Measurements from ENCODE around the gene FBLN7. TPM values are rescaled to one million over a fixed set of nuclear protein-coding genes. Genes with fewer than 3 reads are reported as not detected.
A peak's percentile ranks its signal among the peaks of the same experiment; 100 is the strongest.

FBLN7 gene
- total RNA-seq, 4 donors from 2014 or later = 2.5 to 5.8 (median 4.0) TPM

- H3K27me3 ChIP-seq = no peaks in the 10 kb centered on the region
- no peaks in the 10 kb centered on the region for H3K36me3 ChIP-seq
- no peak overlapping the region for H3K4me3 ChIP-seq
- WGBS = 60% methylated on average over 2 of the region's 5 CpGs
- H3K9me3 ChIP-seq = no peaks in the 10 kb centered on the region
- H3K27ac ChIP-seq = no peak overlapping the region
- TF ChIP-seq EP300 (IDR thresholded peaks at IDR 0.05) (no peak), POLR2AphosphoS5 (IDR thresholded peaks at IDR 0.05) (no peak), POLR2A (IDR thresholded peaks at IDR 0.05) (no peak)
- TF ChIP-seq, protein P1, sequence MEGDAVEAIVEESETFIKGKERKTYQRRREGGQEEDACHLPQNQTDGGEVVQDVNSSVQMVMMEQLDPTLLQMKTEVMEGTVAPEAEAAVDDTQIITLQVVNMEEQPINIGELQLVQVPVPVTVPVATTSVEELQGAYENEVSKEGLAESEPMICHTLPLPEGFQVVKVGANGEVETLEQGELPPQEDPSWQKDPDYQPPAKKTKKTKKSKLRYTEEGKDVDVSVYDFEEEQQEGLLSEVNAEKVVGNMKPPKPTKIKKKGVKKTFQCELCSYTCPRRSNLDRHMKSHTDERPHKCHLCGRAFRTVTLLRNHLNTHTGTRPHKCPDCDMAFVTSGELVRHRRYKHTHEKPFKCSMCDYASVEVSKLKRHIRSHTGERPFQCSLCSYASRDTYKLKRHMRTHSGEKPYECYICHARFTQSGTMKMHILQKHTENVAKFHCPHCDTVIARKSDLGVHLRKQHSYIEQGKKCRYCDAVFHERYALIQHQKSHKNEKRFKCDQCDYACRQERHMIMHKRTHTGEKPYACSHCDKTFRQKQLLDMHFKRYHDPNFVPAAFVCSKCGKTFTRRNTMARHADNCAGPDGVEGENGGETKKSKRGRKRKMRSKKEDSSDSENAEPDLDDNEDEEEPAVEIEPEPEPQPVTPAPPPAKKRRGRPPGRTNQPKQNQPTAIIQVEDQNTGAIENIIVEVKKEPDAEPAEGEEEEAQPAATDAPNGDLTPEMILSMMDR (IDR thresholded peaks at IDR 0.05) = no peak
- DNase-seq (ENCODE audit: low spot score in 2 of 2) = peak in 1 of 2 donors; percentile 44
- peaks cover 8% of the 10 kb centered on the region for H3K4me1 ChIP-seq
Measured at GRCh38 chr2:112149194-112149593, 11.0 kb downstream of the FBLN7 start.

DNA sequence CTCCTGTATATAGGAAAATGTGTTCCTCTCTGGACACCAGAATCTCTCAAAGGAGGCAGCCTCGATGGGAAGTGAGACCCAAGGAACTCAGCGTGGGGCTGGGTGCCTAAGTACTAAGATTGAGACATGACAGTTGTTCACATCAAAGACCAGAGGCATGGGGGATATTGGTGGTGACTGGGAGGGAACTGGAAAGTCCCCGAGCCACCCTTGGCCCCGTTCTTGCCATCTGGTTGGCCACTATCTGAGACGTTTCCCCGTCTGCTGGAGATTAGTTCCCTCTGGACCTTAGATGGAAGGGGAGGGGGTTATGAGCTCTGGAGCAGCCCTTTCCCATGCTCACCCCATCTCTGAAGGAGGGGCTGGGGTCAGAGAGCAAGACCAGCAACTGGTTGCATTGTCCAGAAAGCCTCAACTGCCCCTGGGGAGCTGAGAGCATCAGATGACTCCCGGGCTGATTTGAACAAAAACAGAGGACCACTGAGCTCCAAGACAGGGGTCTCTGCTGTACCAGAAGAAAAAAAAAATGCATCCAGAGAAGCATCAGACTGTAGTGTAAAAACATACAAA, 11.8 kb downstream of the FBLN7 start:
- TF ChIP-seq EP300 (IDR thresholded peaks at IDR 0.05) = no peak
- TF ChIP-seq POLR2A (IDR thresholded peaks at IDR 0.05) = no peak
- TF ChIP-seq POLR2AphosphoS5 (IDR thresholded peaks at IDR 0.05) = no peak
- TF ChIP-seq, protein P1 (IDR thresholded peaks at IDR 0.05) = no peak
- no peak overlapping the region for H3K4me3 ChIP-seq
- peak overlapping the region; percentile 26 for H3K27ac ChIP-seq
- 71% methylated on average over 7 of the region's 7 CpGs for WGBS
- H3K36me3 ChIP-seq = no peaks in the 10 kb centered on the region
- H3K4me1 ChIP-seq = peaks cover 8% of the 10 kb centered on the region
- peak in 1 of 2 donors; percentile 67 for DNase-seq (ENCODE audit: low spot score in 2 of 2)
- H3K27me3 ChIP-seq = no peaks in the 10 kb centered on the region
- no peaks in the 10 kb centered on the region for H3K9me3 ChIP-seq

DNA sequence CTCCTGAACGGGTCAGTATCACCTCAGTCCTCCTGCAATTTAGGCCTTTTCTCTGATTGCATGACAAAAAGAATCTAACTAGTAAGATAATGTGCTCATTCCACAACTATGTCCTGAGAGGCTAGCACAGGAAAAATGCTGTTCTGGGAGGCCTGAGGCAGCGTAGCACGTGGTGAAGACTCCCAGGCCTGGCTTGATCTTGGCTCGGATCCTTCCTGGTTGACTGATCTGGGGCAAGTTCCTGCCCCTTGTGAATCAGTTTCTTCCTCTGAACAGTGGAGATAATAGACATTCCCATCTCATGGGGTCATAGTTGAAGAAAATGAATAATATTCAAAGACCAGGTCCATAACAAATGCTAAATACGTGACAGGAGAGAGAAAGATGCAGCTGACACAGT, 12.3 kb downstream of the FBLN7 start:
- no peaks in the 10 kb centered on the region for H3K36me3 ChIP-seq
- H3K27ac ChIP-seq = peak overlapping the region; percentile 26
- peak in 1 of 2 donors; percentile 75 for DNase-seq (ENCODE audit: low spot score in 2 of 2)
- TF ChIP-seq EP300 (IDR thresholded peaks at IDR 0.05) (no peak), POLR2AphosphoS5 (IDR thresholded peaks at IDR 0.05) (no peak)
- TF ChIP-seq, protein P1 (IDR thresholded peaks at IDR 0.05) = no peak
- no peaks in the 10 kb centered on the region for H3K9me3 ChIP-seq
- H3K27me3 ChIP-seq = no peaks in the 10 kb centered on the region
- 56% methylated on average over 5 of the region's 5 CpGs for whole genome bisulfite sequencing
- peaks cover 11% of the 10 kb centered on the region for H3K4me1 ChIP-seq
- H3K4me3 ChIP-seq = no peak overlapping the region

DNA sequence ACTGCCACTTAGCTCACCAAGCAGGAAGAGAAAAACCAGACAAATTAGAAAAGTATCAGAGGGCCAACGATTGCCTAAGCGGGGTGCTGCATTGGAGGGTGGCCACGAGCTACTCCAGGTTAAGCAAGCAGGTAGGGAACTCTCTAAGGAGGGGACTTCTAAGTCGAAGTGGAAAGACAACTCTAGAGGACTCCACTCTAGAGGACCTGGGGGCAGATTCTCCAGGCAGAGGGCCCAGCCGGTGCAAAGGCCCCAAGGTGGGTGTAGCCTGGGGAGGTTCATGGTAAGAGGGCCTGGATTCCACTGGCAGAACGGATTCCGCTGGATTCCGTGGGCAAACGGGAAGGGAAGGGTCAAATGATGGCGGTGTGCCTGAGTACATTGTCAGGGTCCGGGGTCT, 12.7 kb downstream of the FBLN7 start:
- peak in 1 of 2 donors; percentile 65 for DNase-seq (ENCODE audit: low spot score in 2 of 2)
- no peak overlapping the region for H3K27ac ChIP-seq
- 77% methylated on average over 11 of the region's 11 CpGs for WGBS

GRCh38 chr2:112151271-112151670, 13.1 kb downstream of the FBLN7 start:
- no peaks in the 10 kb centered on the region for H3K36me3 ChIP-seq
- H3K27ac ChIP-seq = no peak overlapping the region
- TF ChIP-seq, protein P1 (IDR thresholded peaks at IDR 0.05) = no peak
- TF ChIP-seq EP300 (IDR thresholded peaks at IDR 0.05) = no peak
- TF ChIP-seq POLR2AphosphoS5 (IDR thresholded peaks at IDR 0.05) = no peak
- no peak for TF ChIP-seq POLR2A (IDR thresholded peaks at IDR 0.05)
- no peaks in the 10 kb centered on the region for H3K27me3 ChIP-seq
- H3K4me1 ChIP-seq = peaks cover 14% of the 10 kb centered on the region
- no peaks in the 10 kb centered on the region for H3K9me3 ChIP-seq
- DNase-seq (ENCODE audit: low spot score in 2 of 2) = peak in 1 of 2 donors; percentile 7
- 81% methylated on average over 5 of the region's 5 CpGs for WGBS
- no peak overlapping the region for H3K4me3 ChIP-seq

More for the DNA sequence above, 12.7 kb downstream of the FBLN7 start:
- H3K36me3 ChIP-seq = no peaks in the 10 kb centered on the region
- H3K4me3 ChIP-seq = no peak overlapping the region
- H3K4me1 ChIP-seq = peaks cover 13% of the 10 kb centered on the region
- H3K27me3 ChIP-seq = no peaks in the 10 kb centered on the region
- H3K9me3 ChIP-seq = no peaks in the 10 kb centered on the region
- TF ChIP-seq, protein P1 (IDR thresholded peaks at IDR 0.05) = no peak
- no peak for TF ChIP-seq EP300 (IDR thresholded peaks at IDR 0.05)
- no peak for TF ChIP-seq POLR2AphosphoS5 (IDR thresholded peaks at IDR 0.05)
- no peak for TF ChIP-seq POLR2A (IDR thresholded peaks at IDR 0.05)

All from suprapubic skin (tissue), 4 donors.